DMS79 treated with DMSO at 0.1 percent for 48 hours (cell line): ENCODE results near the gene COL26A1.

Experiments used
- DNase-seq: peaks from one replicate; lab custom pipeline; 2025; lab: John Stamatoyannopoulos, UW

COL26A1 gene

GRCh38 chr7:101534873-101535272, 172.2 kb downstream of the COL26A1 start:
- no peak for DNase-seq

GRCh38 chr7:101535351-101535751, 172.7 kb downstream of the COL26A1 start:
- DNase-seq, result no peak

- no peak for DNase-seq
These were observed 173.6 kb downstream of the COL26A1 start for GRCh38 chr7:101536232-101536631.

- no peak for DNase-seq
These were observed 174.0 kb downstream of the COL26A1 start for GRCh38 chr7:101536668-101537067.

GRCh38 chr7:101537205-101537604, 174.5 kb downstream of the COL26A1 start:
- DNase-seq, result no peak

GRCh38 chr7:101537935-101538595, 175.4 kb downstream of the COL26A1 start:
- DNase-seq, result no peak

GRCh38 chr7:101538596-101539459, 176.2 kb downstream of the COL26A1 start:
- DNase-seq, result no peak

- DNase-seq, result no peak
These were observed 177.1 kb downstream of the COL26A1 start for GRCh38 chr7:101539784-101540183.

GRCh38 chr7:101542527-101543241, 180.0 kb downstream of the COL26A1 start:
- DNase-seq, result peak; percentile 60

- no peak for DNase-seq
These were observed 180.6 kb downstream of the COL26A1 start for GRCh38 chr7:101543242-101543766.

- no peak for DNase-seq
These were observed 181.2 kb downstream of the COL26A1 start for GRCh38 chr7:101543846-101544245.

- DNase-seq, result no peak
These were observed 182.9 kb downstream of the COL26A1 start for GRCh38 chr7:101545441-101546190.

GRCh38 chr7:101546308-101546936, 183.7 kb downstream of the COL26A1 start:
- DNase-seq, result no peak

GRCh38 chr7:101547022-101547915, 184.6 kb downstream of the COL26A1 start:
- DNase-seq, result no peak

- no peak for DNase-seq
These were observed 185.4 kb downstream of the COL26A1 start for GRCh38 chr7:101547916-101548661.

- DNase-seq, result no peak
These were observed 187.1 kb downstream of the COL26A1 start for GRCh38 chr7:101549734-101550133.

GRCh38 chr7:101550641-101551541, 188.2 kb downstream of the COL26A1 start:
- DNase-seq, result no peak

GRCh38 chr7:101553018-101553770, 190.5 kb downstream of the COL26A1 start:
- DNase-seq, result no peak
